H1 (cell line): ENCODE results near the gene SLC6A7. TPM values are rescaled to one million over a fixed set of nuclear protein-coding genes. Genes with fewer than 3 reads are reported as not detected.

Source experiments
- BCL11A ChIP-seq, 2 experiments: IDR thresholded peaks; one replicate each; pipeline ENCODE4 v1.6.1; 2011; ENCODE audit warnings: low read depth in 2 of 2, low read length in 2 of 2, mild to moderate bottlenecking in 2 of 2
- CHD1 ChIP-seq: IDR thresholded peaks from 2 replicates; pipeline ENCODE4 v1.6.1; 2012; ENCODE audit warnings: low read depth, low read length, improper control_type of control experiment
- CREB1 ChIP-seq: IDR thresholded peaks from 2 replicates; pipeline ENCODE4 v1.6.1; 2012; ENCODE audit warnings: inconsistent platforms
- EP300 ChIP-seq, 2 experiments: IDR thresholded peaks; 1 replicate in 1 of 2; 2 replicates in 1 of 2; pipeline ENCODE4 v1.6.1; 2011 to 2012; ENCODE audit warnings: low read depth in 2 of 2, low read length in 2 of 2, mild to moderate bottlenecking in 2 of 2, borderline replicate concordance in 1 of 2, inconsistent platforms in 1 of 2, moderate library complexity in 1 of 2
- FOSL1 ChIP-seq: IDR thresholded peaks from 2 replicates; pipeline ENCODE4 v1.6.1; 2011; ENCODE audit warnings: mild to moderate bottlenecking, low read depth, low read length, moderate library complexity; ENCODE audit not compliant: insufficient read depth
- GABPA ChIP-seq: IDR thresholded peaks from 2 replicates; pipeline ENCODE4 v1.6.1; 2011; ENCODE audit warnings: mild to moderate bottlenecking, low read length, moderate library complexity, borderline replicate concordance; ENCODE audit not compliant: insufficient read depth
- PHF8 ChIP-seq: fragments of 200-600 bp; sonication (generic); conservative IDR thresholded peaks from 2 replicates; pipeline ENCODE4 v1.7.1; 2012; ENCODE audit warnings: low read depth, mild to moderate bottlenecking, inconsistent platforms, low read length, moderate library complexity
- POLR2A ChIP-seq, 2 experiments: IDR thresholded peaks; 1 replicate in 1 of 2; 2 replicates in 1 of 2; pipeline ENCODE4 v1.6.1; 2011; ENCODE audit warnings: low read depth in 2 of 2, low read length in 2 of 2, mild to moderate bottlenecking in 2 of 2; ENCODE audit errors: control extremely low read depth in 1 of 2
- POLR2AphosphoS5 ChIP-seq: IDR thresholded peaks from 2 replicates; pipeline ENCODE4 v1.6.1; 2011; ENCODE audit warnings: low read depth, low read length
- RFX5 ChIP-seq: IDR thresholded peaks from 2 replicates; pipeline ENCODE4 v1.6.1; 2011; ENCODE audit warnings: low read depth, low read length, improper control_type of control experiment, borderline replicate concordance
- SAP30 ChIP-seq: fragments of 300-600 bp; sonication (generic); IDR thresholded peaks from 2 replicates; pipeline ENCODE4 v1.7.1; 2012; ENCODE audit warnings: low read length, moderate library complexity, mild to moderate bottlenecking, inconsistent platforms; ENCODE audit not compliant: insufficient read depth, insufficient replicate concordance
- polyA plus RNA-seq, 7 experiments: library from polyadenylated mRNA; depleted of rRNA in 3 of 7; stranded (reverse) in 5 of 7; unstranded in 2 of 7; fragments of >200 nt in 5 of 7; fragments of 200-250 nt in 2 of 7; gene quantifications; 1 replicate in 5 of 7; 2 replicates in 1 of 7; 4 replicates in 1 of 7; pipeline versions ENCODE4 v1.2.1 to v1.2.3, GENCODE V29; 2011 to 2013; ENCODE audit warnings: missing spikeins in 2 of 7, mixed read lengths in 2 of 7
- total RNA-seq: library from RNA; stranded (reverse); fragmentation: NEBNext Ultra II Directional; extraction: Animal tissue kit (Norgen Biotek cat#: 25700); gene quantifications from 2 replicates; pipeline ENCODE4 v1.2.1, GENCODE V29; 2021
- TF ChIP-seq, protein P1 (sequence below): IDR thresholded peaks from 2 replicates; pipeline ENCODE4 v1.6.1; 2011; ENCODE audit warnings: low read length, improper control_type of control experiment

Gene SLC6A7
- total and polyA plus RNA-seq, 2 of the 8 experiments (the other 6 are each of a cell fraction or from before 2014, with no cell fraction given) = 0.07 to 0.12 TPM

DNA sequence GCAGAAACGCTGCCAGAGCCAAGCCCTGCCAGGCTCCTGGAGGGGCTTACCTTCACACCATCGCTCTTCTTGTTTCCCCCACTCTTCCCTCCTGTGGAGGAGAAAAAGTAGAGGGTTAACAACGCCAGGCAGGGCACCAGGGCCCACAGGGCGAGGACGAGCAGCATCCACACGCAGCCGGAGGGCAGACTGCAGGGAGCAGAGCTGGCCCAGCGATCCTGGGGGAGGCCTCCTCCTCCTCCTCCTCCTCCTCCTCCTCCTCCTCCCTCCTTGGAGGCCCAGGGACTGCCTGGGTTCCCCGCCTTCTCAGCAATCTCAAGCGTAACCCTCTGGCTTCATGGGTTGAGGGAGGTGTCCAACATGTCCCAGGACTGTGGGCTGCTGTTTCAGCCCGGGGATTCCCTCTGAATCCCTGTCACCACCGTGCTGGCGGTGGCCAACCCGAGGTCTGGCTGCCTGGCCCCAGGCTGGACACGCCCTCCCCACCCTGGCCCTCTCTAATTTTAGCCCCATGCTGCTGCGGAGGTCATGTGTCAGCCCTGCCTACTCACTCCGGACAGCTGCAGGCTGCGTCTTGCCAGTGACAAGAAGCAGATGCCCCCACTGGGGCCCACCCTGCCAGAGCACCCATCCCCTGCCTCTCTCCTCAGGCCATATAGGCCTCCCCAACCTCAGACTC, 55.4 kb downstream of the SLC6A7 start (continued):
- TF ChIP-seq, protein P1, sequence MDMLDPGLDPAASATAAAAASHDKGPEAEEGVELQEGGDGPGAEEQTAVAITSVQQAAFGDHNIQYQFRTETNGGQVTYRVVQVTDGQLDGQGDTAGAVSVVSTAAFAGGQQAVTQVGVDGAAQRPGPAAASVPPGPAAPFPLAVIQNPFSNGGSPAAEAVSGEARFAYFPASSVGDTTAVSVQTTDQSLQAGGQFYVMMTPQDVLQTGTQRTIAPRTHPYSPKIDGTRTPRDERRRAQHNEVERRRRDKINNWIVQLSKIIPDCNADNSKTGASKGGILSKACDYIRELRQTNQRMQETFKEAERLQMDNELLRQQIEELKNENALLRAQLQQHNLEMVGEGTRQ = no peak
- TF ChIP-seq GABPA (no peak), CHD1 (no peak), SAP30 (no peak), RFX5 (no peak), POLR2A (IDR thresholded peaks at IDR 0.05; ENCODE audit: control extremely low read depth in 1 of 2, low read depth in 2 of 2, low read length in 2 of 2) (no peak), FOSL1 (no peak), BCL11A (IDR thresholded peaks at IDR 0.05; ENCODE audit: low read depth in 2 of 2, low read length in 2 of 2) (no peak), EP300 (IDR thresholded peaks at IDR 0.05; ENCODE audit: borderline replicate concordance in 1 of 2, low read depth in 2 of 2, low read length in 2 of 2) (no peak), POLR2AphosphoS5 (no peak), CREB1 (no peak), PHF8 (no peak)
- TF ChIP-seq, all 59 proteins: peak for 0
